Lower lobe of right lung (tissue), 2 donors: ENCODE results near the gene RAB40C. TPM values are rescaled to one million over a fixed set of nuclear protein-coding genes. Genes with fewer than 3 reads are reported as not detected.
A peak's percentile ranks its signal among the peaks of the same experiment; 100 is the strongest.

Experiments
- ATAC-seq, 2 donors: fragments of 200-7000 bp; cut with Tn5 transposase; one replicate each; pipeline ENCODE4 v1.9.1; 2020 to 2022; ENCODE audit warnings: mild to moderate bottlenecking in 2 of 2, moderate library complexity in 2 of 2
- DNase-seq: peaks from one replicate; pipeline ENCODE4 v3.0.0-alpha.2; 2020
- H3K27ac ChIP-seq: fragments of 200-600 bp; one replicate; pipeline ENCODE4 v1.8.0; 2022
- H3K27me3 ChIP-seq: fragments of 200-600 bp; one replicate; pipeline ENCODE4 v1.8.0; 2022; ENCODE audit warnings: low read depth
- H3K36me3 ChIP-seq: fragments of 200-600 bp; one replicate; pipeline ENCODE4 v1.8.0; 2022; ENCODE audit warnings: mild to moderate bottlenecking
- H3K4me1 ChIP-seq: fragments of 200-600 bp; one replicate; pipeline ENCODE4 v1.8.0; 2022
- H3K4me3 ChIP-seq: fragments of 200-600 bp; one replicate; pipeline ENCODE4 v1.8.0; 2022; ENCODE audit warnings: mild to moderate bottlenecking
- H3K9me3 ChIP-seq: fragments of 200-600 bp; one replicate; pipeline ENCODE4 v1.8.0; 2022
- CTCF ChIP-seq: fragments of 200-600 bp; IDR thresholded peaks from one replicate; pipeline ENCODE4 v1.8.0; 2022; ENCODE audit warnings: antibody characterized with exemption, mild to moderate bottlenecking
- intact Hi-C: fragments of 100-400 bp; cut with DNase I; formaldehyde crosslinking; loops from one replicate; pipeline ENCODE4 v1.11.0; 2022
- total RNA-seq: library from RNA; stranded (reverse); fragmentation: NEBNext Ultra II Directional; extraction: Animal tissue kit (Norgen Biotek cat#: 25700); gene quantifications from one replicate; pipeline ENCODE4 v1.2.1, GENCODE V29; 2021
- donor health status: DM: no; HTN: yes; CAD: no; lungs with severe emphysema.

The RAB40C gene
- total RNA-seq, 1 donor from 2014 or later, result 40.1 TPM

GRCh38 chr16:616733-617586, 27.1 kb downstream of the RAB40C start:
- Histone ChIP-seq H3K4me3 (peak overlapping the region; percentile 35), H3K27ac (peak overlapping the region; percentile 89), H3K36me3 (no peaks in the 10 kb centered on the region), H3K27me3 (no peaks in the 10 kb centered on the region), H3K9me3 (no peaks in the 10 kb centered on the region), H3K4me1 (peaks cover 11% of the 10 kb centered on the region)
- ATAC-seq (peak; percentile 90 to 92), DNase-seq (peak; percentile 85)
- TF ChIP-seq CTCF, result no peak
- intact Hi-C loops, result no loop called here

GRCh38 chr16:617855-618254, 28.0 kb downstream of the RAB40C start:
- H3K36me3 ChIP-seq, result no peaks in the 10 kb centered on the region
- H3K27me3 ChIP-seq, result no peaks in the 10 kb centered on the region
- TF ChIP-seq CTCF, result no peak
- peaks cover 20% of the 10 kb centered on the region for H3K4me1 ChIP-seq
- no peaks in the 10 kb centered on the region for H3K9me3 ChIP-seq
- peak overlapping the region; percentile 89 for H3K27ac ChIP-seq
- peak overlapping the region; percentile 35 for H3K4me3 ChIP-seq
- DNase-seq, result peak; percentile 72
- ATAC-seq, result peak; percentile 35 to 50
- intact Hi-C loops, result no loop called here

- TF ChIP-seq CTCF, result no peak
- intact Hi-C loops, result no loop called here
- H3K36me3 ChIP-seq, result no peaks in the 10 kb centered on the region
- H3K27me3 ChIP-seq, result no peaks in the 10 kb centered on the region
- ATAC-seq, result no peak
- DNase-seq, result peak; percentile 74
- peaks cover 20% of the 10 kb centered on the region for H3K4me1 ChIP-seq
- H3K27ac ChIP-seq, result no peak overlapping the region
- no peak overlapping the region for H3K4me3 ChIP-seq
- no peaks in the 10 kb centered on the region for H3K9me3 ChIP-seq
Measured at GRCh38 chr16:619476-620100, 29.7 kb downstream of the RAB40C start.

- peaks cover 13% of the 10 kb centered on the region for H3K36me3 ChIP-seq
- DNase-seq, result no peak
- H3K27me3 ChIP-seq, result no peaks in the 10 kb centered on the region
- intact Hi-C loops, result no loop called here
- no peak for ATAC-seq
- H3K4me3 ChIP-seq, result no peak overlapping the region
- H3K27ac ChIP-seq, result no peak overlapping the region
- no peak for TF ChIP-seq CTCF
- peaks cover 20% of the 10 kb centered on the region for H3K4me1 ChIP-seq
- H3K9me3 ChIP-seq, result no peaks in the 10 kb centered on the region
Measured at GRCh38 chr16:620700-621525, 31.0 kb downstream of the RAB40C start.

GRCh38 chr16:621526-622105, 31.8 kb downstream of the RAB40C start:
- H3K4me1 ChIP-seq, result peaks cover 20% of the 10 kb centered on the region
- TF ChIP-seq CTCF, result no peak
- no peak for DNase-seq
- H3K27ac ChIP-seq, result peak overlapping the region; percentile 58
- intact Hi-C loops, result no loop called here
- H3K9me3 ChIP-seq, result no peaks in the 10 kb centered on the region
- no peak overlapping the region for H3K4me3 ChIP-seq
- peaks cover 20% of the 10 kb centered on the region for H3K36me3 ChIP-seq
- ATAC-seq, result no peak
- no peaks in the 10 kb centered on the region for H3K27me3 ChIP-seq
